GM13977 (cell line): Measurements from ENCODE around the gene OTUD7B.

ENCODE experiments used
- DNase-seq: peaks from one replicate; pipeline ENCODE4 v3.0.0; 2012; ENCODE audit warnings: low spot score
- CTCF ChIP-seq: IDR thresholded peaks from 2 replicates; pipeline ENCODE4 v1.5.1; 2012; ENCODE audit warnings: mild to moderate bottlenecking, control low read depth; ENCODE audit not compliant: insufficient read depth; ENCODE audit errors: extremely low read depth, missing control alignments
- in situ Hi-C: fragments of 300-500 bp; cut with MboI; formaldehyde crosslinking; loops from one replicate; pipeline ENCODE4 v1.12.0; 2022; ENCODE audit warnings: low sequenced_read_pairs, low pct_unique_long_range_greater_than_20kb, mixed read lengths, inconsistent platforms; ENCODE audit not compliant: unreplicated experiment

The OTUD7B gene

DNA sequence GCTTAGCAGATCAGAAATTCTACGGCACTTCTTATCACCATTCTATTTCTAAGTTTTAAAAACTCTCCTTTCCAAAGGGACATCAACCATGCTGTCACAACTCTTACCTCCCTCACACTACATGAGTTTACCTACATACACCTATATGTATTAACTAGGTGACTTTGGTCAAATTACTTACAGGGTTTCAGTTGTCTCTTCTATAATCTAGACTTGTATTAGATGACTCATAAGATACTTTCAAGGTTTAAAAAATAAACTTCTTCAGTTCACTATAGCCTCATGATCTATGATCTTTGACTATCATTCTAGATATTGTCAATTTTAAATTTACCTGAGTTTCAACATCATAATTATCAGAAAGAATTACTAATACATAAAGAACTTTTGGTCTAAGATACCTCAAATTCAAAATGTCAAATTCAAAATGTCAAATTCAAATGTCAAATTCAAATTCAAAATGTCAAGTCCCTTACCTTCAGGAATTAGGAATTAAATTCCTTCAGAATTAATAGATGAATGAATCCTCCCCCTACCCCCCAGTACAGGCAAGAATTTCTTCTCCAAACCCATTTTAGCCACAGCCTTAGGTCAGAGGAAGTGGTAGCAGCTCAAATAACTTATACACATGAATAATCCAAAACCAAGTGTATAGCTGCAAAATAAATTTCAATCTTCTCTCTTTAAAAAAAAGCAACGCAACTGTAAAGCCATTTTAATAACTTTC is 31.1 kb downstream of the OTUD7B start:
- in situ Hi-C loops: no loop called here
- no peak for TF ChIP-seq CTCF
- DNase-seq: peak; percentile 40

DNA sequence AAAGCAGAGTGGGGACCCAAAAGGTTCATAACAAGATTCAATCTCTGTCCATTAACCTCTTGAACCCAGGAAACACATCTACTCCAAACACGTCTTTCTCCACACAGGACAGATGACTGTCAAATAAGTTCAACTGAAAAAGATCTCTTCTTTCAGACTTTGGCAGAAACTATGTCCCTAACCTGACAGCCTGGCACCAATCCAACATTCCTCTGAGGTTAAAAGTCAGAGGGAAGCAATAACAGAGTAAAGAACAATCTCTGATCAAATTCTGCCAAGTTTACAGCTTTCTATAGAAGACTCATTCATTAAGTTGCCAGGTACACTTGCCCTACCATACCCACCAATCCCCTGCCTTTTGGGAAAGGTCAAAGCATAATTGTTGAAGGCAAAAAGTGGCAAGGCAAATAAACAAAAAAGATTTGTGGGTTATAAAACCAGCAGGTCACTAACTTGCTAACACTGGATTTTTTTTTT is 31.9 kb downstream of the OTUD7B start:
- DNase-seq: no peak

DNA sequence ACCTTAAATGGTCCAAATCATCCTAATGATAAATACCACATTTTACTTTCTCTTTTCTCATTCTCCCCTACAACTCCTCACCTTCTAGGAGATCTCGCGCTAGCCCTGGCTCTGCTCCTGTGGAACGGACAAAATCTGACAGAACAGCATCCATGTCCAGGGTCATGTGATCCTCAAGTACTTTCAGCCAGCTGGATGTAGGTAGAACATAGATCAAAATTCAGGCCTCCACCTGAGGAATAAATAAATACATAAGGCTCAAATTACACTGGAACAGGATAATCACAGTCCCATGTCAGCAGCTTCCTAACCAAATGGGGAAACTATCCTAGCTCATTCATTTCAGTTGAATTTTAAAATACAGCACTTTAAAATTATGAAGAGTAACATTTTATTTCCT is 33.2 kb downstream of the OTUD7B start:
- in situ Hi-C loops: no loop called here
- no peak for DNase-seq
- TF ChIP-seq CTCF: no peak

More for the DNA sequence above, 31.9 kb downstream of the OTUD7B start:
- no peak for TF ChIP-seq CTCF
- in situ Hi-C loops: no loop called here

GRCh38 chr1:149972547-149972946 is 38.0 kb downstream of the OTUD7B start:
- no peak for DNase-seq
- in situ Hi-C loops: no loop called here
- TF ChIP-seq CTCF: no peak

DNA sequence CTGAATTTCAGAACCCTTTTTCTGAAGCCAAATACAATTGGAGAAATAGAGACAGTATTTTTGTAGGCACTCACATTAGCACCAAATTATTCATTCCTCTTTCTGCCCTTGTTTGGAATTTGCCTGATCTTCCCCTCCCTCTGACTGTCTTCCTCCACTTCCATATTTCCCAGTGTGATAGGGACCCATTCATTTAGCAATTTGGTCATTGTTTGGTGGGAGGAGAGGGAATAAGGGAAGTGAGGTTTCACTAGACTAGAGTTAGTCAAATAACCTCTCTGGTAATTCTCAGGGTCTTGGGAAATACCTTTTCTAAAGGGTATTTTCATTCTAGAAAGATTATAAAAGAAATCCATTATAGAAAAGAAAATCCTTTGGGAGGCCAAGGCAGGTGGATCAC is 42.9 kb downstream of the OTUD7B start:
- TF ChIP-seq CTCF: no peak
- no peak for DNase-seq
- in situ Hi-C loops: loop anchor here (10.0 kb wide), 2 partner anchors 77 to 207 kb away; no protein-coding TSS in a partner anchor

GRCh38 chr1:149967041-149967440 is 43.5 kb downstream of the OTUD7B start:
- in situ Hi-C loops: loop anchor here (10.0 kb wide), 2 partner anchors 78 to 208 kb away; no protein-coding TSS in a partner anchor
- DNase-seq: no peak
- no peak for TF ChIP-seq CTCF
